Activated CD4-positive, alpha-beta T cell treated with anti-CD3 and anti-CD28 coated beads for 24 hours (primary cell): ENCODE results near the gene ZNF260.
"Not testable (repeated sequence)": the region's sequence is repeated elsewhere in the genome, so short reads cannot be mapped to it uniquely, and the experiment has no call there.

Experiments
- DNase-seq, 2 donors: peaks; one replicate each; pipeline ENCODE4 v3.0.0-alpha.2; 2020; ENCODE audit warnings: low read depth in 2 of 2

The ZNF260 gene

DNA sequence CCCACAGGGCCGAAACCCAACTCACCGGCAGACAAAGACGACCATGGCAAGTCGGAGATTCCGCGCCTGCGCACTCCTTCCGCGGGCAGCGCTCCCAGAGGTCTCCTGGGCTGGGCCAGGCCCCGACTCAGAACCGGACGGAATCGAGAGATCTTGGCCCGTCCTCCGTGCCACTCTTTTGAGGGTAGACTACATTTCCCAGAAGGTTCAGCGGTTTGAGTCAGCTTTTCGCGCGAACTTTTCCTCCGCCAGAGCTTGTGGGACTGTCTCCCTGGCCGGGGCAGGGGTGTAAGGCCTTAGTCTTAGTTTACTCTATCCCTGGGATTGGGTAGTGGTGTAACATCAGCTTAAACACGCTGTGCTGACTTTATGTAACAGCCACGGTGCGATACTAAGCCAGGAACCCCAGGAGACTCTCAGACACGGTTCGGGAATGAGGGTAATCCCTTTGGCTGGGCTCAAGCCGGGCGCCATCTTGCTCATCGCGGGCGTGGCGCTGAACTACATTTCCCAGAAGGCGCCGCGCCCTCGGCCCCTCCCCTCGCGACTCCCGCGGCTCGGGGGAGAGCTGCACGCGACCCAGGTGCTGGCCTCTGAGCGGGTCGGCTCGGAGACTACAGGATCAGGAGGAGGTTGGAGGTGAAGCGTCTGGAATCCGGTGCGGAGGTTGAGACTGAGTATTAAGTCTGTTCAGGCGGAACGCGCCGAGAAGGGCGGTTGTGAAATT, at the start of gene ZNF260:
Gene ZNF260 (minus strand): TSS at position 78 of the 727 bp plus-strand sequence. CDS start 13,033 bp downstream, outside the sequence.
- peak; percentile 86 to 90 for DNase-seq

DNA sequence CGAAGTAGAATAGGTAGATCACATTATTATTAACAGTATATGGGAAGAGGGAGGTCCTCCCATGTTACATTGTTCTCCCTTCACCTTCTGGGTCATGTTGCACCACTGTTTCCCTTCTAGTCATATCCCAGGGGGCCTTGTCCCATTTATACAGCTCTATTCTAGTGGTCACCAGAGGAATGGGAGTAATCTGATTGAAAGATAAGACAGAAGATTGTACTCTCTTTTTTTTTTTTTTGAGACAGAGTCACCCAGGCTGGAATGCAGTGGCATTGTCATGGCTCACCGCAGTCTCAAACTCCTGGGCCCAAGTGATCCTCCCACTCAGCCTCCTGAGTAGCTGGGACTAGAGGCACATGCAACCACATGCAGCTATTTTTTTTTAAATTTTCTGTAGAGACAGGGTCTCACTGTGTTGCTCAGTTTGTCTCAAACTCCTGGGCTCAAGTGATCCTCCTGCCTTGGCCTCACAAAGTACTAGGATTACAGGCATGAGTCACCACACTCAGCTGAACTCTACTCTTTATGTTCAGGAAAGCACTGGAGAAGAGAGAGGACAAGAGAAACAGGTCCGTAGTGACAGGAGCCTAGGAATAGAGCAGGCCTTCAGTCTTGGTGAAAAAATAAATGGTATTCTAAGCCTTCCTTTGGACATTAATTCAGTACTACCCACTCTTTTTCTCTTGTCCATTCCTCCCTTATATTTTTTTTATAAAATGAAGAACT, 49.4 kb upstream of the ZNF260 start:
- DNase-seq = no peak

DNA sequence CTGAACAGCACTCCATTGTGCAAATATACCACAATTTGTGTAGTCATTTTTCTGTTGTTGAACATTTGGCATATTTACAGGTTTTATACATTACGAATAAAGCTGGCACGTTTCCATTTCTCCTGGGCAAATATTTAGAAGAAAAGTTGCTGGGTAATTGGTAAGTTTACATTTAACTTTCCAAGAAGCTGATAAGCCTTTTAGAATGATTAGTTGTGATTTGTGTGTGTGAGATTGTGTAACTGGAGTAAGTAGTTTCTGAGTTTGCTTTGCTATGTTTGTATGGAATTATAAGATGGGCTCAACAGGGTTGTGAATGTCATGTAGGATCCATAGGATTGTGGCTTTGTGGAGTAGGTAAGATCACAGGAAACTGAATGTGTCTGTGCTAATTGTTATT, 46.7 kb upstream of the ZNF260 start:
- no peak for DNase-seq

DNA sequence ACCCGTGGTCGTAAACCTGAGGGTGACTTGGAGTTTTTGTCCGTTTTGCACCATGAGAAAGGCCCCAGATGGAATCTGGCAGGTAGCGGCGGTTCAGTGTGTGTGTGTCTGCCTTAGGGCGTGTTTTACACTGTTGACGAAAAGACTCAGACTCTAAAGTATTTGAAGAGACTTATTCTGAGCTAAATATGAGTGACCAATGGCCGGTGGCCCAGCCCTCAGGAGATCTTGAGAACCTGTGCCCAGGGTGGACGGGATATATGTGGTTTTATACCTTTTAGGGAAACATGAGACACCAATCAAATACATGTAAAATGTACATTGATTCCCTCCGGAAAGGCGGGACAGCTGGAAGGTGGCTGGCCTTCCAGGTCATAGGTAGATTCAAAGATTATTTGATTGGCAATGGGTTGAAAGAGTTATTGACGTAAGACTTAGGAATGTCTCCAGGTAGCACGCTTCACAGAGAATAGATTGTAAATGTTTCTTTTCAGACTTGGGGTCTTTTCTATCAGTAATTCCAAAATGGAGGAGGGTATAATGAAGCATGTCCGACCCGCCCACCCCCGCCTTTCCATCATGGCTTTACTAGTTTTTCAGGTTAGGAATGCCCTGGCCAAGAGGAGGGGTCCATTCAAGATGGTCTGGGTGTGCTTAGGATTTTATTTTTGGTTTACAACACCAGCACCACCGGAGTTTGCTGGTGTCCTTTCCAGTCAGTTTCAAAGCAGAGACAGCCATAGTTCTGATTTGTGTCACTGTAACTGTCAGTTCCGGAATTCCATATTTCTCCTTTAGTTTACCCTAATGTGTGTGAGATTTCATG, 46.0 kb upstream of the ZNF260 start:
- DNase-seq = no peak

DNA sequence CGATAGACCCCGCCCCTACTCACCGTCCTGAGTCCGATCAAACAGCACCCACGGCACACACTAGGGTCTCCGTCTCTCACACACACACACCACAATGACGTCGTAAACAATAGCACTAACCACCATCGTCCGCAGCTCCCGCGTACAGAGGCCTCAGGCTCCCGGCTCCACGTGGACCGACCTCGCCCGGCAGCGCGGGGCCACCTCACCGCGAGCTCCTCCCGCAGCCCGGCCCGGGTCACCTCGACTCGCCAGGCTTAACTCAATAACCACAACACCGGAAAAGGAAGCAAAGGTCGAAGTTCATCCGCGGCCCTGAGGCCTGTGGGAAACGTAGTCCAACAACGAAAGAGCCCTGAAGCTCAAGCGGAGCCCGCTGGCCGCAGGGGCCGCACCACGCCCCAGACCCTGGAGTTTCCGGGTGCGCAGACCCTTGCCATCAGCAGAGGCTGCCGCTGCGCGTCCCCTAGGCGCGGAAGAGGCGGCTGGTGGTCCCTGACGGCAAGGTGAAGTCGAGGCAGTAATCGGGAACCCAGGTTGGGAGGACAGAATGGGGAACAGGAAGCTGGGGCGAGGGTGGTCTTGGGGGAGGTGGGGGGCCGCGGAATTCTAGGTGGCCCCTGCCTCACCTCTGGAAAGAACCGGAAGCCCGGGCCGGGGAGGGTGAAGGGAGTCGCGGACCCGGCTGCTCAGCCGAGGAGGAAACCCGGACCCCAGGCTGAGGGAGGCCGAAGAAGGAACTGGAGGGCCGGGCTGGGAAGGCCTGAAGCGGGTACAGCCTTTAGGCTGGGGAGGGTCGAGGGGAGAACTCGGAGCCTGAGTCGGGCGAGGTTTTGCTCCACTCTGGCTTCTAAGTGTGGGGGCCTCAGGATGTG, 45.2 kb upstream of the ZNF260 start, which contains the start of gene ZNF529:
Gene ZNF529 (minus strand): TSS at position 273 of the 875 bp plus-strand sequence. CDS start 946 bp downstream, outside the sequence.
- peak; percentile 64 to 66 for DNase-seq

DNA sequence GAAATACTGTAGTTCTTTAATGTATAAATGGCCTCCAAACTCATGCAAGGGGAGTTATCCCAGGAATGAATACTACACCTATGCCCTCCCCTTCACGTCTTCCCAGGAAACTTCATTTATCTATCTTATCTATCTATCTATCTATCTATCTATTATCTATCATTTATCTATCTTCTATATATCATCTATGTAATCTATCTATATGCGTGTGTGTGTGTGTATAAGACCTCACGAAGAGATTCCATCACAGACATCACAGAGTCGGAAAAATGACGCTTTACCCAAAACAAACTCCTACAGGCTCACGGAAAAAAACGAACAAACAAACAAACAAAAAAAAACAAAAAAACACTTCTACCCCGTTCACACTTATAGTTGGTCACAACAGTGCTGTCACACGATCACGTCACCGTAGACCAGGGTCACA, 44.5 kb upstream of the ZNF260 start:
- no peak for DNase-seq

DNA sequence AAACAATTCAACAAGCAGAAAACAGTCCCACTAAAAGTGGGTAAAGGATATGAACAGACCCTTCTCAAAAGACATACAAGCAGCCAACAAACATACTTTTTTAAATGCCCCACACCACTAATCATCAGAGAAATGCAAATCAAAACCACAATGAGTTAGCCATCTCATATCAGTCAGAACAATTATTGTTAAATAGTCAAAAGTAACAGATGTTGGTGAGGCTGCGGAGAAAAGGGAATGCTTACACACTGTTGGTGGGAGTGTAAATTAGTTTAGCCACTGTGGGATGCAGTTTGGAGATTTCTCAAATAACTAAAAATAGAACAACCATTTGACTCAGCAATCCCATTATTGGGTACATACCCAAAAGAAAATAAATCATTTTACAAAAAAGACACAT, 36.3 kb upstream of the ZNF260 start:
- DNase-seq = no peak

DNA sequence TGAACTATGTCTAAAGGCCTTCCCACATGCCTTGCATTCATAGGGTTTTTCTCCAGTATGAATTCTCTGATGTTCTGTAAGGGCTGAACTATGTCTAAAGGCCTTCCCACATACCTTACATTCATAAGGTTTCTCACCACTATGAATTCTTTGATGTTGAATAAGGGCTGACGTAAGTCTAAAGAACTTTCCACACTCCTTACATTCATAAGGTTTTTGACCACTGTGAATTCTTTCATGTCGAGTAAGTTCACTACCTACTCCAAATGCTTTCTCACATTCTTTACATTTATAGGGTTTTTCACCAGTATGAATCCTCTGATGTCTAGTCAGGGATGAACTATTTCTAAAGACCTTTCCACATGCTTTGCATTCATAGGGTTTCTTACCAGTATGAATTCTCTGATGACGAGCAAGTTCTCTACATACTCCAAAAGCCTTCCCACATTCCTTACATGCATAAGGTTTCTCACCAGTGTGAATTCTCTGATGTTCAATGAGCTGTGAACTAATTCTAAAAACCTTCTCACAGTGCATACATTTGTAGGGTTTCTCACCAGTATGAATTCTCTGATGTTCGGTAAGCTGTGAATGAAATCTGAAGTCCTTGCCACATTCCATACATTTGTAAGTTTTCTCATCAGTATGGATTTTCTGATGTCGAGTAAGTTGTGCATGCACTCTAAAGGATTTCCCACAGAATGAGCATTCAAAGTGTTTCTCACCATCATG, 19.1 kb upstream of the ZNF260 start:
- no peak for DNase-seq

DNA sequence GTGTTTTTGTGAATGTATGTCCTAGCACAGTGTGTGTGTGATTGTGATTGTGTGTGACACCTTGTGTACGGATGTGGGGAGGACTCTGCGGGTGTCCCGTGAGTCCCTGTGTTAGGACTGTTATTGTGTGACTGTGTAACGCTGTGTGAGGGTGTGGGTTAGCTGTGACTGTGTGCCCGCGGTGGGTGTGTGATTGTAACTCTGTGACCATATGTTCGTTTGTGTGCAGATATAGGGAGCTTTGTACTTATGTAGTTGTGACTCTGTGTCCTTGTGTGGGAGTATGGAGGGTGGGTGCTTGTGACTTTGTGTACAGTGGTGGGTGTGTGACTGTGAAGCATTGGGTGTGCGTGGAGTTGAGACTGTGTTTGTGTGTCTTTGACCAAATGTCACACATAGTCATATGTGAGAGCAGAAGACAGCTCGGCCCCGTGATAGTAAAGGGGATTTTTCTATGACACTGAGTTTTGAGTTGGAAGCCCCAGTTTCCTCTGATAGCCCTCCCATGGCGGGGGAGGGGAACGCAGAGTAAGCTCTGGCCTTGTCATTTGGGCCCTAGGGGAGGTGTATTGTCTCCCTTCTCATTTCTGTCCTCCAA, 949 bp upstream of the ZNF260 start:
- DNase-seq = peak; percentile 0 to 1

DNA sequence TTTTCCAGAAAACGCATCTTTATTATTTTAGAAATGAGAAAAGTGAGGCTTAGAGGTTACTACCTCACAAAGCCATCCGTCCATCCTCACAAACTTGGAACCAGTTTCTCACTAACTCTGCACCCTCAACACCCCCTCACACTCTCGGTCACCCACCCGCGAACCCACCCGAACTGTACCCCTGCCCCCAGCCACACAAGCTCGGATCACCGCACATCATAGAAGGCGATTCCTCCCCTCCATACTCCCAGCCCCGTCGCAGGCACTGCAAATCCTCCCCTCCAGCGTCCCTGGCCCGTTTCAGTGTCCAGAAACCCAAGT, 238 bp downstream of the ZNF260 start:
- DNase-seq = no peak

DNA sequence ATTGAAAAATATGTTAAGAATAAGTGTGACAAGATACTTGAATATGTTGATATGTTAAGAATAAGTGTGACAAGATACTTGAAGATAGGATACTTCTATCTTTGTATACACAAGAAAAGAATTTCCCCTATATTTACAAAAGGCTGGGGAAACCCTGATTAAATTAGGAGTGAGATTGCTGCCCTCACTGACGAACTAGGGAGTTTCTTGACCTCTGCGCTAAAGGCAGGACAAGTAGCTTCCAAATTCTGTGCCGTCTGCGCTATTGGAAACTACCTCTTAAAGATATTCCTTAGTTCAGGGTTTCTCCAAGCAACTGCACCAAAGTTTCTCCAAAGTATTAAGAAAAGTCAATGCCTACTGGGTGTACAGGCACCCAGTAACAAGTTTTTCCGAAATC, 730 bp downstream of the ZNF260 start:
- DNase-seq = no peak

DNA sequence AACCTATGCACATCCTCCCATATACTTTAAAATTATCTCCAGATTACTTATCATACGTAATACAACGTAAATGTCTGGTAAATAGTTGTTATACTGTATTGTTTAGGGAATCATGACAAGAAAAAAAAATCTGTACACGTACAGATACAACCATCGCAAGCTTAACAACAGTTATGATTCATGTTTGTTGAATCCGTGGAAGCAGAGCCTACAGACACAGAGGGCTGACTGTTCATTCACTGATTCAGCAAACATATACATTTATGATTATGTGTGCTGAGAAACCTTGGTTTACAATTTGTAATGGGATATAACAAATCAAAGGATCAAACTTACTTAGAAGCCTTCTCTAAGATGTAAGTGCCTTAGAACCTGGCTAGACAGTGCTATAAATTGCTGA, 1.5 kb downstream of the ZNF260 start:
- no peak for DNase-seq

DNA sequence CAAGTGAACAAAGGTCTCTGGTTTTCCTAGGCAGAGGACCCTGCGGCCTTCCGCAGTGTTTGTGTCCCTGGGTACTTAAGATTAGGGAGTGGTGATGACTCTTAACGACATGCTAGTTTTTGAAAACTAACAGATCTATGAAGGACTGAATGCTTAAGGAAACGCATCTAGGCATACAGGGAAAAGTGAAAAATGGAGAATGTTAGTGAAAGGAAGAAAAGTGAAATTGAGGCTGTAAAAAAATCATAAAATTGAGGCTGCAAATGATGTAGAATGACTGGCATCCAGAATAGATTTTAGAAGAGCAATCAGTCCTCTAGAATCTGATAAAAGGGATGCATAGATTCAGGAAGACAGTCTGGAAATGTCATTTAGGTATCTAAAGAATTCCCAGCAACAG, 3.5 kb downstream of the ZNF260 start:
- no peak for DNase-seq

DNA sequence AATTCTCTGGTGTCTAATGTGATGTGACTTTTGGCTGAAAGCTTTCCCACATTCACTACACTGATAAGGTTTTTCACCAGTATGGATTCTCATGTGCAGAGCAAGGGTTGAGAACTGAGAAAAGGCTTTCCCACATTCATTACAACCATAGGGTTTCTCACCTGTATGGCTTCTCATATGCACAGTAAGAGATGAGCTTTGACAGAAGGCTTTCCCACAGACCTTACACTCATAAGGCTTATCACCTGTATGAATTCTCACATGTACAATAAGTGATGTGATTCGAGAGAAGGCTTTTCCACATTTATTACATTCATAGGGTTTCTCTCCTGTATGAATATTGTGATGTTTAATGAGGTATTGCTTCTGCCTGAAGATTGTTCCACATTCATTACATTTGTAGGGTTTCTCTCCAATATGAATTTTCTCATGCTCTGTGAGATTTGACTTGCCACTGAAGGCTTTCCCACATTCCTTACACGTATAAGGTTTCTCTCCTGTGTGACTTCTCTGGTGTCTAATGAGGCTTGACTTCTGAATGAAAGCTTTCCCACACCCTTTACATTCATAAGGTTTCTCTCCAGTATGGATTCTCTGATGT, 14.0 kb downstream of the ZNF260 start:
- no peak for DNase-seq

DNA sequence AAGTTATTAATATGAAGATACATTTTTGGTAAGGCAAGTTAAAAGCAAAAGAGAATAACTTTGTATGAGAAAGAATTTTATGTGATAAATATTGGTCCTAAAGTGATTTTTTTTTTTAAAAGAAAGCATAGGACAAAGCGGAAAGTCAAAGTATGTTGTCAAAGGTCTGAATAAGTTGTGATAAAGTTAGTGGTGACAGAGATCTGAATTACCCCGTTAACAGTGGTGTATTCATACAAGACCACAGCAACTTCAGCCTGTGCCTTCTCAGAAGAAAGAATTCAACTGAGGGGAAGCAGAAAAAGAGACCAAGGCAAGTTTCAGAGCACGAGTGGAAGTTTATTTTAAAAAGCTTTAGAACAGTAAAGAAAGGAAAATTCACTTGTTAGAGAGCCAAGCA, 19.7 kb downstream of the ZNF260 start:
- no peak for DNase-seq

DNA sequence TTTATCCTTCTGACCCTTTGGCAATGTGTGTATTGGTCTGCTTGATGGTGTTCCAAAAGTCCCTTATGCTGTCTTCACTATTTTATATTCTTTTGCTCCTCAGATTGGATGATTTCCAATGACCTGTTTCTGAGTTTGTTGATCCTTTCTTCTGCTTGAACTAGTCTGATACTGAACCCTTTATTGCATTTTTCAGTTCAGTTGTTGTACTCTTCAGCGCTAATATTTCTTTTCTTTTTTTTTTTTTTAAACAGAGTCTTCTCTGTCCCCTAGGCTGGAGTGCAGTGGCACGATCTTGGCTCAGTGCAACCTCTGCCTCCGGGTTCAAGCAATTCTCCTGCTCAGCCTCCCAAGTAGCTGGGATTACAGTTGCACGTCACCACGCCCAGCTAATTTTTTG, 26.1 kb downstream of the ZNF260 start:
- DNase-seq = no peak

DNA sequence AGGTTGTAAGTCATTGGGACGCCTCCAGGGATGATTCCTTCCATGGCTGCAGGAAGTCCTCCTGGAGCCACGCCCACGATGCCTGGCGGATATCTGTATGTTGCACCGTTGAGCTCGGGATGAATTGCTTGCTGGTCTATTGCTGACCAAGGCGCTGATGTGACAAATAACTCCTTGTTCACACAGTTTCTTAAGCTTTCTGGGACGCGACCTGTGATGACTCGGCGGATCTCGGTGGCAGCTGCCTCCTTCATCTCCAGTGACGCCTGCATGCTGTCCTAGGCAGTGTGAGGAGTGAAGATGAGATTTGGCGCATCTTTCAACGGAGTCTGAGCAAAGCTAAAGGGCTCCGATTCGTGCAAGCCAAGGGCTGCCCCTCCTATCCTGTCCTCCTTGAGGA, 31.1 kb downstream of the ZNF260 start:
- DNase-seq = no peak

DNA sequence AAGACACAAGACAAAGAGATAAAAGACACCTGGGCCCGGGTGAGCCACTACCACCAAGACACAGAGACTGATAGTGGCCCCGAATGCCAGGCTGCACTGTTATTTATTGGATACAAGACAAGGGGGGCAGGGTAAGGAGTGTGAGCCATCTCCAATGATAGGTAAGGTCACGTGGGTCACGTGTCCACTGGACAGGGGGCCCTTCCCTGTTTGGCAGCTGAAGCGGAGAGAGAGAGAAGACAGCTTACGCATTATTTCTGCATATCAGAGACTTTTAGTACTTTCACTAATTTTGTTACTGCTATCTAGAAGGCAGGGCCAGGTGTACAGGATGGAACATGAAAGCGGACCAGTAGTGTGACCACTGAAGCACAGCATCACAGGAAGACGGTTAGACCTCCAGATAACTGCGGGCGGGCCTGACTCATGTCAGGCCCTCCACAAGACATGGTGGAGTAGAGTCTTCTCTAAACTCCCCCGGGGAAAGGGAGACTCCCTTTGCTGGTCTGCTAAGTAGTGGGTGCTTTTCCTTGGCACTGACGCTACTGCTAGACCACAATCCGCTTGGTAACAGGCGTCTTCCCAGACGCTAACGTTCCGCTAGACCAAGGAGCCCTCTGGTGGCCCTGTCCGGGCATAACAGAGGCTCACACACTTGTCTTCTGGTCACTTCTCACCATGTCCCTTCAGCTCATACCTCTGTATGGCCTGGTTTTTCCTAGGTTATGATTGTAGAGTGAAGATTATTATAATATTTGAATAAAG, 35.2 kb downstream of the ZNF260 start:
- DNase-seq = peak in 1 of 2 donors; percentile 7

DNA sequence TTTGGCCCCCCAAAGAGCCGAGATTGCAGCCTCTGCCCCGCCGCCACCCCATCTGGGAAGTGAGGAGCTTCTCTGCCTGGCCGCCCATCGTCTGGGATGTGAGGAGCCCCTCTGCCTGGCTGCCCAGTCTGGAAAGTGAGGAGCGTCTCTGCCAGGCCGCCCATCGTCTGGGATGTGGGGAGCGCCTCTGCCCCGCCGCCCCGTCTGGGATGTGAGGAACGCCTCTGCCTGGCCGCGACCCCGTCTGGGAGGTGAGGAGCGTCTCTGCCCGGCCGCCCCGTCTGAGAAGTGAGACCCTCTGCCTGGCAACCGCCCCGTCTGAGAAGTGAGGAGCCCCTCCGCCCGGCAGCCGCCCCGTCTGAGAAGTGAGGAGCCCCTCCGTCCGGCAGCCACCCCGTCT, 37.2 kb downstream of the ZNF260 start:
- DNase-seq = not testable (repeated sequence)
